Body of pancreas (tissue), 4 donors: ENCODE measurements around the gene TIE1. TPM values are rescaled to one million over a fixed set of nuclear protein-coding genes. Genes with fewer than 3 reads are reported as not detected.
A peak's percentile ranks its signal among the peaks of the same experiment; 100 is the strongest.

Experiments
- ATAC-seq: fragments of 150-250 bp; one replicate; pipeline ENCODE4 v1.9.1; 2016
- DNase-seq, 4 donors: peaks; one replicate each; pipeline ENCODE4 v3.0.0-alpha.2; 2019
- H3K27ac ChIP-seq, 4 donors: fragments of 200-600 bp; sonication (generic); 1 replicate in 3 of 4; 2 replicates in 1 of 4; pipeline versions ENCODE4 v1.5.1 to v1.6.1; 2016 to 2019; ENCODE audit warnings: mild to moderate bottlenecking in 1 of 4, mixed read lengths in 1 of 4, moderate library complexity in 1 of 4
- H3K27me3 ChIP-seq, 2 donors: fragments of 200-600 bp; sonication (generic); one replicate each; pipeline ENCODE4 v1.6.0; 2016; ENCODE audit warnings: mild to moderate bottlenecking in 1 of 2
- H3K36me3 ChIP-seq, 2 donors: fragments of 200-600 bp; sonication (generic); replicated peaks in 1 of 2; 2 replicates each; pipeline ENCODE4 v1.5.1; 2016; ENCODE audit warnings: low read depth in 2 of 2; ENCODE audit not compliant: insufficient read depth in 1 of 2
- H3K4me1 ChIP-seq: fragments of 200-600 bp; sonication (generic); one replicate; pipeline ENCODE4 v1.6.0; 2016
- H3K4me3 ChIP-seq, 2 donors: fragments of 200-600 bp; sonication (generic); 1 replicate in 1 of 2; 2 replicates in 1 of 2; pipeline ENCODE4 v1.5.1; 2016 to 2019
- H3K9me3 ChIP-seq, 3 donors: fragments of 200-600 bp; sonication (generic); 1 replicate in 2 of 3; 2 replicates in 1 of 3; pipeline ENCODE4 v1.5.1; 2016
- CTCF ChIP-seq, 7 experiments: fragments of 450-650 bp in 4 of 7; fragments of 200-600 bp in 3 of 7; sonication (generic) in 3 of 7; IDR thresholded peaks; one replicate each; pipeline ENCODE4 v1.5.1; 2016 to 2019; ENCODE audit warnings: antibody characterized with exemption in 7 of 7
- POLR2A ChIP-seq, 3 donors: fragments of 450-650 bp; IDR thresholded peaks; one replicate each; pipeline ENCODE4 v1.6.1; 2016; ENCODE audit warnings: antibody characterized with exemption in 3 of 3, mild to moderate bottlenecking in 2 of 3
- WGBS, 2 donors: methylation state at CpG; one replicate each; pipeline ENCODE4 v1.1.5; 2017; 5-methylcytosine and 5-hydroxymethylcytosine counted together
- intact Hi-C: fragments of 100-400 bp; cut with DNase I; formaldehyde crosslinking; loops from one replicate; pipeline ENCODE4 v1.15.1; 2023
- total RNA-seq, 2 donors: library from RNA; depleted of rRNA; stranded (reverse); fragments of >200 nt; gene quantifications; one replicate each; pipeline ENCODE4 v1.1.0, GENCODE V29; 2016

Gene TIE1
- total RNA-seq, 2 donors from 2014 or later: 12.2 to 14.0 TPM

DNA sequence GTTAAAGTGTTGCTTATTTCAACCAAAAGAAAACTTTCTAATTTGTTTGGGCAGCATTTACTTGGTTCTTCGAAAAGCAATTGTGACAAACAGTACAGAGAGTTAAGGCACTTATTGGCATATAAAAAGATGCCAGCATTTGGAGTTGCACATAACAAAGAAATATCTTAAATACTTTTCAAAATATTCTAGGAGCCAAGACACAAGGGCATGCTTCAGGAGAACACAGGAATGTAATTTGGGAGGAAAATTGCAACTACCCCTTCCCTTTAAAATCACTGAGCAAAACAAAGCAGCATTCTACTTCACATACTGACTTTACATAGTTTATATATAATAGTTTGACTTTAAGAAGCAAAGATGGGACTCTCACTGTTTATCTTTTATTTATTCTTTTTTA is 4.6 kb upstream of the TIE1 start:
- intact Hi-C loops: loop anchor here (10.0 kb wide), 1 partner anchor 59 kb away; the partner anchor contains the start of gene CDC20
- peak overlapping the region in 3 of 4 donors; percentile 62 to 84 (median 79) for H3K27ac ChIP-seq

DNA sequence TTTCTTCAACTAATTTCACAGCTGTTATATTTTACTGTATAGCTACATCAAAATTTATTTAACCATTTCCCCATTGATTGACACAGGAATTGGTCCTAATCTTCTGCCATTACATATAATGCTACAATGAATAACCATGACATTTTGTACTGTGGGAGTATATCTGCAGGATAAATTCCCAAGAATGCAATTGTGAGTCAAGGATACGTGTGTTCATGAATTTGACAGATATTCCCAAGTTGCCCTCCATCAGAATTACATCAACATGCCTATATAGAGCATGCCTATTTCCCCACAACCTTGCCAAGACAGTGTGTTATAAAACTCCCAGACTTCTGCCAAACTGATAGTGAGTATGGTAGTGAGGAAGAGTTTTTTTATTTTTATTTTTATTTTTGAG is 2.7 kb upstream of the TIE1 start:
- intact Hi-C loops: loop anchor here (10.0 kb wide), 1 partner anchor 57 kb away; the partner anchor contains the start of gene CDC20
- TF ChIP-seq POLR2A (IDR thresholded peaks at IDR 0.05) (no peak), CTCF (IDR thresholded peaks at IDR 0.05) (no peak)
- WGBS, 2 donors: 75 to 93% methylated on average over 1 of the region's 1 CpG
- no peaks in the 10 kb centered on the region for H3K9me3 ChIP-seq
- ATAC-seq (no peak), DNase-seq (no peak)
- H3K4me1 ChIP-seq: peaks cover 21% of the 10 kb centered on the region
- no peaks in the 10 kb centered on the region for H3K27me3 ChIP-seq
- no peak overlapping the region for H3K4me3 ChIP-seq
- no peaks in the 10 kb centered on the region for H3K36me3 ChIP-seq
- no peak overlapping the region for H3K27ac ChIP-seq

More for the DNA sequence above, 4.6 kb upstream of the TIE1 start:
- Histone ChIP-seq H3K4me3 (no peak overlapping the region), H3K4me1 (peaks cover 21% of the 10 kb centered on the region), H3K9me3 (no peaks in the 10 kb centered on the region), H3K36me3 (no peaks in the 10 kb centered on the region), H3K27me3 (no peaks in the 10 kb centered on the region)
- WGBS, 2 donors: 51 to 65% methylated on average over 1 of the region's 1 CpG
- TF ChIP-seq POLR2A (IDR thresholded peaks at IDR 0.05) (no peak), CTCF (IDR thresholded peaks at IDR 0.05) (no peak)
- ATAC-seq (no peak), DNase-seq (no peak)

GRCh38 chr1:43299101-43299500 is 1.7 kb upstream of the TIE1 start:
- ATAC-seq (no peak), DNase-seq (no peak)
- no peaks in the 10 kb centered on the region for H3K36me3 ChIP-seq
- H3K9me3 ChIP-seq: no peaks in the 10 kb centered on the region
- H3K4me3 ChIP-seq: no peak overlapping the region
- H3K27me3 ChIP-seq: no peaks in the 10 kb centered on the region
- H3K4me1 ChIP-seq: peaks cover 21% of the 10 kb centered on the region
- intact Hi-C loops: loop anchor here (10.0 kb wide), 1 partner anchor 56 kb away; the partner anchor contains the start of gene CDC20
- H3K27ac ChIP-seq: no peak overlapping the region
- TF ChIP-seq CTCF (IDR thresholded peaks at IDR 0.05) (no peak), POLR2A (IDR thresholded peaks at IDR 0.05) (no peak)

GRCh38 chr1:43302201-43302600 is 1.4 kb downstream of the TIE1 start:
- ATAC-seq: no peak
- Histone ChIP-seq H3K27ac (no peak overlapping the region), H3K4me3 (no peak overlapping the region), H3K27me3 (no peaks in the 10 kb centered on the region), H3K36me3 (no peaks in the 10 kb centered on the region), H3K4me1 (no peaks in the 10 kb centered on the region), H3K9me3 (no peaks in the 10 kb centered on the region)
- TF ChIP-seq CTCF (IDR thresholded peaks at IDR 0.05): no peak
- TF ChIP-seq POLR2A (IDR thresholded peaks at IDR 0.05): no peak
- no peak for DNase-seq
- intact Hi-C loops: no loop called here
- WGBS, 2 donors: 82 to 83% methylated on average over 1 of the region's 1 CpG

DNA sequence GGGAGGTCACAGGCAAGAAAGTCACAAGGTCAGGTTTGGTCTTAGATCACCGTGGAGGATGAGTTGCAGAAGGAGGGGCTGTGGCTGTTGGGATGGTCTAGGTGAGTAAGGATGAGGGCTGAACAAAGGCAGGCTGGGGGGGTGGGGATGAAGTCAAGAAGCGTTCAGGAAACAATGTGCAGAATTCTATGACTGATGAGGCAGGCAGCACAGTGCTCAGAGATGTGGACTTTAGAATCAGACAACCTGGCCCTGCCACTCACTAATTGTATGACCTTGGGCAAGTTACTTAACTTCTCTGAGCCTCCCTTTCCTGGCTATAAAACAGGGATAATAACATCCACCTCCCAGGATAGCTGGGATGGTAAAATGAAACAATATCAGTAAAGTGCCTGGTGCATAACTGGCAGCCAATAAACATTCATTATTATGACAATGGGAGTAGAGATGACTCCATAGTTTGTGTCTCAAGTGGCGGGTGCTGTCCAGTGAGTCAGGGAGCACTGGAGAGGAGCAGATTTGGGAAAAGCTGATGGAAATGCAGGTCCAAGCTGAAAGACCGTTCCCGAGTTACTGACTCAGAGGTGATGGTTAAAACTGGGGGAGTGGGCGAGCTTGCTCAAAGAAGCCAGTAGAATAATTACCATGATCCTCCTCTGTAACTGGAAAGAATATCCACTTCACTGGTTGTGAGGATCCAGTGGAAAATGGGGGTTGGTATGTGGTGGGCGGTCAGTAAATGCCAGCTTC is 2.1 kb downstream of the TIE1 start:
- H3K27ac ChIP-seq: no peak overlapping the region

More for the DNA sequence above, 2.1 kb downstream of the TIE1 start:
- ATAC-seq: no peak
- 62 to 70% methylated on average over 7 of the region's 7 CpGs for WGBS, 2 donors
- no peaks in the 10 kb centered on the region for H3K4me1 ChIP-seq
- H3K9me3 ChIP-seq: no peaks in the 10 kb centered on the region
- no peaks in the 10 kb centered on the region for H3K36me3 ChIP-seq
- no peak overlapping the region for H3K4me3 ChIP-seq
- no peak for DNase-seq
- H3K27me3 ChIP-seq: no peaks in the 10 kb centered on the region
- TF ChIP-seq POLR2A (IDR thresholded peaks at IDR 0.05): no peak
- TF ChIP-seq CTCF (IDR thresholded peaks at IDR 0.05): no peak
- intact Hi-C loops: no loop called here
